GM12874 (cell line): ENCODE results near the gene ATP6V0D1.

Experiments
- TF ChIP-seq, protein P1 (sequence below): IDR thresholded peaks from 2 replicates; pipeline ENCODE4 v1.5.1; 2011; ENCODE audit warnings: low read depth, mild to moderate bottlenecking, control low read depth, low read length, moderate library complexity; ENCODE audit not compliant: insufficient read depth

Gene ATP6V0D1

DNA sequence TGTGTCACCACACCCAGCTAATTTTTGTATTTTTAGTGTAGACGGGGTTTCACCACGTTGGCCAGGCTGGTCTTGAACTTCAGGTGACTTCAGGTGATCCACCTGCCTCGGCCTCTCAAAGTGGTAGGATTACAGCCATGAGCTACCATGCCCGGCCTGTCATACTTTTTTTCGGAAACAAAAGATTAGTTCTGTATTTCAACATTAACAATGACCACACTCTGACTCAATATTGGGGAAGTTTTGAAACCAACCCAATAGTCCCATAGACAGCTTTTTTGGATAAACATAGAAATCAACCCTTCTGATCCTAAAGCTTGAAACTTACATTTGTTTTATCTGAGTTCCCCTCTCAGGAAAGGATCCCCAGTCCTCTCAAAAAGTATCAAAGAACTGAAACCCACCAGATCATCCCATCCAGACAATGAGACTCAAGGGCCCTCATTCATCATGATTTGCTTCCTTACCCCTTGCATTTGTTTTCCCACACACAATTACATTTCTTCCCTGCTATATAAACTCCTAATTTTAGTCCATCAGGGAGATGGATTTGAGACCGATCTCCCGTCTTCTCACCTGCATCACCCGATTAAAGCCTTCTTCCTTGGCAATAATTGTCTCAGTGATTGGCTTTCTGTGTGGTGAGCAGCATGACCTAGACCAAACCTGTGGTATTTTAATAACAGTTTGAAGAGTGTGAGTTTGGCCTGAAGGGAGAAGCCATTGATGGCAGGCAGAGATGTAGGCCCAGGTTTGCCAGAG lies 9.6 kb upstream of the ATP6V0D1 start:
- TF ChIP-seq, protein P1, sequence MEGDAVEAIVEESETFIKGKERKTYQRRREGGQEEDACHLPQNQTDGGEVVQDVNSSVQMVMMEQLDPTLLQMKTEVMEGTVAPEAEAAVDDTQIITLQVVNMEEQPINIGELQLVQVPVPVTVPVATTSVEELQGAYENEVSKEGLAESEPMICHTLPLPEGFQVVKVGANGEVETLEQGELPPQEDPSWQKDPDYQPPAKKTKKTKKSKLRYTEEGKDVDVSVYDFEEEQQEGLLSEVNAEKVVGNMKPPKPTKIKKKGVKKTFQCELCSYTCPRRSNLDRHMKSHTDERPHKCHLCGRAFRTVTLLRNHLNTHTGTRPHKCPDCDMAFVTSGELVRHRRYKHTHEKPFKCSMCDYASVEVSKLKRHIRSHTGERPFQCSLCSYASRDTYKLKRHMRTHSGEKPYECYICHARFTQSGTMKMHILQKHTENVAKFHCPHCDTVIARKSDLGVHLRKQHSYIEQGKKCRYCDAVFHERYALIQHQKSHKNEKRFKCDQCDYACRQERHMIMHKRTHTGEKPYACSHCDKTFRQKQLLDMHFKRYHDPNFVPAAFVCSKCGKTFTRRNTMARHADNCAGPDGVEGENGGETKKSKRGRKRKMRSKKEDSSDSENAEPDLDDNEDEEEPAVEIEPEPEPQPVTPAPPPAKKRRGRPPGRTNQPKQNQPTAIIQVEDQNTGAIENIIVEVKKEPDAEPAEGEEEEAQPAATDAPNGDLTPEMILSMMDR = no peak

DNA sequence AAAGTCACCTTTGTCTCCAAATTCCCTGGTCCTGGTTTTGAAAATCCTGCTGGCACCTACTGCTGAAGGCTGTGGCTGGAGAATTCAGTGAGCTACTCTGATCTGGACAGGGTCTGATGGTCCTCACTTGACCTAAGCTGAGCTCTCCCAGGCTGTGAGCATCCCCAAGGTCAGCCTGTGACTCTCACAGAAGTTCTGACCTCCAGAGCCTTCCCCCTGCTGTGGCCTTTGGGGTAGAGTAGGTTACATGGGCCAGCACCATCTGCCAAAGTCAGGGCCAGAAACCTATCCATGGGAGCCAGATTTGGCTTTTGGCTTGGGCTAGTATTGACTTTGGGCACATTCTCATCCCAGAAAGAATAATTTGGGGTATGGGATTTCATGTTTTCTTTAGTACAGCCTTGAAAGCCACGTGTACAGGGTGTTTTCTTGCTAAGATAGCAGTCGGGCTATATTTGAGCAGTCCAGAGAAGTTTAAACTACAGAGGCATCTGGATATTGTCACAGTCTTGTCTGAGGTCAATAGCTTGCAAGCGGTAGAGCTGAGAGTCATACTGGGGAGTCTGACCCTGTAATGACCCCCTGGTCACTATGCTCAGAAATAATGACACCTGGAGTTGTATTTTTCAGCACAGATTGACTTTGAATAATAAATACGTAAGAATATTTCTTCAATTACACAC lies 8.6 kb upstream of the ATP6V0D1 start:
- TF ChIP-seq, protein P1 = no peak

DNA sequence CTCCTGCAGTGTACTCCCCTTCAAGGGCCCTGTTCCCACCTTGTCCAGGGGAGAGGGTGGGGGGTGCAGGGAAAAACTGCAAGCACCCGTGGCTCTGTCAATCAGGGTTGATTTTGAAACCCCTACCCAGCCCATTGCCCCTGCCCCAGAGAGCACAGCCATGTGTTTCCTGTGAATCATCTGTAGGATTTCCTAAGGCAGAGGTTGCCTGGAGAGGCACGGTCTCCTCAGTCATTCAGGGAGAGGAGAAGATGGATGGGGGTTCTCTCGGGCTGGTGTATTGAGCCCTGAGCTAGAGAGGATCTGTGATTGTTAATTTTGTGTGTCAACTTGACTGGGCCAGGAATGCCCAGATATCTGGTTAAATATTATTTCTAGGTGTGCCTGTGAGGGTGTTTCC lies 5.8 kb upstream of the ATP6V0D1 start:
- TF ChIP-seq, protein P1 = no peak

DNA sequence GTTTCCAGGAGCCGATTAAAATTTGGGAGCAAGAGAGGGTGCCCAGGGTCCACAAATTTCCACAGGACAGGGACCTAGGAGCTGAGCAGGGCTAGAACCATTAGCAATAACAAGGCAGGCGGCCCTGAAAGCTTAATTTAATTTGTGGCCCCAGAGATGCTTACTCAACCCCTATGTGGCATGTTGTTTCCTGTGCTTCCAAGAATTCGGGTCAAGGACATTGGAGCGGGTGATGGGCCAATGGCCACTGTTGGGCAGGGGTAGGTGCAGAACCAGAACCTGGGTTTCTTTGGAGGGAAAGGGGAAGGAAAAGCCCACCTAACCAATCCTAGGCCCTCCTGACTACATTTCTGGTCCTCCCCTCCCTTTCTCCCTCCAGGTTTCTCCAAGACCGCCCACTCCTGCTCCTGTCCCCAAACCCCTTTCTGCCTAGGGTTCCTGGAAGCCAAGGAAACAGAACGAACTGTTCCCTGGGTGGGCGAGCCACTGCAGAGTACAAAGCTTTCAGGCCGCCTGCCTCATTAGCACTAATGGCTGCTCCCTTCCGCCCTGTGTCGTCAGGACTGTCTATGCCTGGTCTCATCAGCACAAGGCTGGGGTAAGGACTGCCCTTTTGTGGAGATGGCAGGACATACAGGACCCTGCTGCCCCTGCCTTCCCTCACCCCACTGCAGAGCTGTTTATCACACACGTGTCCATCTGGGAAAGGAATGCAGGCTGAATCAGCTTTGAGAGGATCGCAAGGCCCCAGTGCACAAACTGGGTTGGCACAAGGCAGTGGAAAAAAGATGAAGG lies 3.0 kb upstream of the ATP6V0D1 start:
- TF ChIP-seq, protein P1 = no peak

DNA sequence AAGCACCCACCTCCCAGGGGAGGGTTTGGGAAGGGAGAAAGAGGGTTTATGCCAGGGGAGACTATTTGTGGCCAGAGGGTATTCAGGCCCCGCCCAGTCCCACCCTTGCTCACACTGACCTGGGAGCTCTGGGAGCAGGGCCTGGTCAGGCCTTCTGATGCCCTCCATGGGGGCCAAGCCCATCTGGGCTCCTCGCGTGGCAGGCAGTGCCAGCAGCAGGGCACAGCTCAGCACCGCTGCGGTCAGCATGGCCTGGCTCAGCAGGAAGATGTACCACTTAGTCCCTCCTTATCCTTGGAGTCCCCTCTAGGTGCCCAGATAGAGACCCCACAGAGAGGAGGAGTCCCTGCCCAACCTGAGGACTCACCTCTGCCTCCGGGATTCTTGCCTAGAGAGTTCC lies 2.2 kb upstream of the ATP6V0D1 start, which contains the start of gene AGRP:
Gene AGRP (minus strand): TSS at position 398 of the 400 bp plus-strand sequence. CDS start 149 bp downstream, at position 249.
- TF ChIP-seq, protein P1 = no peak

DNA sequence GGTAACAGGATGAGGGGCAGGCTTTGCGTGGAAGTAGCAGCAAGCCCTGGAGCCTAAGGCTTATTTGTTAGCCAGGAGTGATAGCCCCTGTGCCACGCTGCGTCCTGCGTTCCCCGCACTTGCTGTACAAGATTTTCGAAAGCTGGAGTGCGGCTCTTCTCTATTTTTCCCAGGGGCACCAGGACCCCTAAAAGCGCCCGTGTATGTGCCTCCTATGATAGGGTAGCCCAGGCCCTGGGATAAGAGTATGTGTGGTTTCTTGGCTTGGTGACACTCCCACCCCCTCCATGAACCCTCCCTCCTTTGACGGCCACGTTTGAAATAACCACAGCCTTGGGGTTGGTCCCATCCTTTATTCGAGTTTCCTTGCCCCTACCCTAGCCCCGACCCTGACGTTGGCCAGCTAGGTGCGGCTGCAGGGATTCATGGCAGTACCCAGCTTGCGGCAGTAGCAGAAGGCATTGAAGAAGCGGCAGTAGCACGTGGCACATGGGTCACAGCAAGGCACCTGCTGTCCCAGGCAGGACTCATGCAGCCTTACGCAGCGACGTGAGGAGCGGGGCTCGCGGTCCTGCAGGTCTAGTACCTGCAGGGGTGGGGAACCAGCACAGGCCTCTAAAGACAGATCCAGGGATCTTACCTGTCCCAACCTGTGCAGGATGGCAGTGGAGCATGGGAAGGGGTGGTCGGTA lies 1.4 kb upstream of the ATP6V0D1 start:
- TF ChIP-seq, protein P1 = no peak
